GM12864 (cell line): Measurements from ENCODE around the gene BTBD8.

Source experiments
- DNase-seq: peaks from one replicate; pipeline ENCODE4 v3.0.0-alpha.2; 2011; ENCODE audit warnings: low read depth
- H3K4me3 ChIP-seq: 2 replicates; pipeline ENCODE4 v1.5.1; 2011; ENCODE audit warnings: mild to moderate bottlenecking, low read depth, low read length, control low read depth
- CTCF ChIP-seq: IDR thresholded peaks from 2 replicates; pipeline ENCODE4 v1.5.1; 2011; ENCODE audit warnings: low read depth, mild to moderate bottlenecking, moderate library complexity, low read length, control low read depth, inconsistent platforms; ENCODE audit errors: missing control alignments

The BTBD8 gene

GRCh38 chr1:92186081-92186480, 105.9 kb downstream of the BTBD8 start:
- DNase-seq, result no peak
- H3K4me3 ChIP-seq, result no peak overlapping the region
- TF ChIP-seq CTCF, result no peak

- TF ChIP-seq CTCF, result no peak
- no peak overlapping the region for H3K4me3 ChIP-seq
- no peak for DNase-seq
These were observed 108.5 kb downstream of the BTBD8 start for GRCh38 chr1:92188436-92189255.

GRCh38 chr1:92191726-92192125, 111.6 kb downstream of the BTBD8 start:
- DNase-seq, result no peak
- TF ChIP-seq CTCF, result no peak
- no peak overlapping the region for H3K4me3 ChIP-seq

GRCh38 chr1:92192246-92192645, 112.1 kb downstream of the BTBD8 start:
- DNase-seq, result no peak
- no peak overlapping the region for H3K4me3 ChIP-seq
- TF ChIP-seq CTCF, result no peak

GRCh38 chr1:92194511-92194910, 114.4 kb downstream of the BTBD8 start:
- no peak for DNase-seq
- TF ChIP-seq CTCF, result no peak
- H3K4me3 ChIP-seq, result no peak overlapping the region

GRCh38 chr1:92201973-92202372, 121.8 kb downstream of the BTBD8 start:
- TF ChIP-seq CTCF, result no peak
- DNase-seq, result no peak
- H3K4me3 ChIP-seq, result no peak overlapping the region

GRCh38 chr1:92203105-92203504, 123.0 kb downstream of the BTBD8 start:
- H3K4me3 ChIP-seq, result no peak overlapping the region
- no peak for DNase-seq
- TF ChIP-seq CTCF, result no peak
